Suppressor macrophage (primary cell): ENCODE data around the gene LGR4.

Experiments
- DNase-seq, 4 experiments: peaks; one replicate each; pipeline ENCODE4 v3.0.0-alpha.2; 2020 to 2022

The LGR4 gene

GRCh38 chr11:27401833-27402316, 70.7 kb downstream of the LGR4 start:
- DNase-seq: no peak

GRCh38 chr11:27401280-27401832, 71.2 kb downstream of the LGR4 start:
- no peak for DNase-seq

- DNase-seq: no peak
Observed at GRCh38 chr11:27398400-27398770, 74.2 kb downstream of the LGR4 start.

- no peak for DNase-seq
Observed at GRCh38 chr11:27397624-27398399, 74.8 kb downstream of the LGR4 start.

- DNase-seq: no peak
Observed at GRCh38 chr11:27396259-27396839, 76.2 kb downstream of the LGR4 start.

GRCh38 chr11:27395556-27396258, 76.9 kb downstream of the LGR4 start:
- DNase-seq: no peak

GRCh38 chr11:27394781-27395228, 77.8 kb downstream of the LGR4 start:
- DNase-seq: no peak

DNA sequence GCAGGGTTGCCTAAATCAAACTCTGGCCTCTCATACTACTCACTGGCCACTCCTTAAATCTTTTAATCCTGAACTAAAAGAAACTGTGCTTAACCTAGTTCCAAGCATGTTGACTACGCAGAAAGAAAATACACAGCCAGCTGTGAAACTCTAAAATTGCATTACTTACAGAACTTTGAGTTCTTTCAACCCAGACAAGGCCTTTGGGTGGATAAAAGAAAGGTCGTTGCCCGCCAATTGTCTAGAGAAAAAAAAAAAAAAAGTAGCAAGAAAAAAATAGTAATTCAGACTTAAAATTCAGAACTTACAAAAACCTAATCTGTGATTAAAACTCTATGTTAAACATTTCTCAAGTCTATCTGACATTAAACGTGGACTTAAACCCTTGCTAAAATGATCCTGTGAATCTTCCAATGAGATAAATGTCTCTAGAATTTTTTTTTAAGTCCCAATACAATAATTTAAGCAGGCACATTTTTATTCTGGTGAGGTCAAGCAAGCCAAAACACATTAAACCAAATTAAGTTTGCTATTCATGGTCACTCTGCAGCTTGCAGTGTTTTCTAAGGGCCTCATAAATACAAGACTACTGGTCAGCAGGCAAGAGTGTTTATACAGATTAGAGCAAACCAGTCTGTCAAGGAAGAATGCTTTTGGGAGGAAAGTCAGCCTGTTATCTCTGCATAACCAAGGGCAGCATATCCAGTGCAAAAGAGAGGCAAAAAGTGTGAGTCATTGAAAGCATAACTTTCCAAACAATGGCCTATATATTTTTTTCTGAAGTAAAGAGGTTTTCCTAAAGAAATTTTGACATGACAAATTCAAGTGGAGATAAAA, 80.1 kb downstream of the LGR4 start:
- no peak for DNase-seq

- DNase-seq: no peak
Observed at GRCh38 chr11:27391331-27392015, 81.1 kb downstream of the LGR4 start.

DNA sequence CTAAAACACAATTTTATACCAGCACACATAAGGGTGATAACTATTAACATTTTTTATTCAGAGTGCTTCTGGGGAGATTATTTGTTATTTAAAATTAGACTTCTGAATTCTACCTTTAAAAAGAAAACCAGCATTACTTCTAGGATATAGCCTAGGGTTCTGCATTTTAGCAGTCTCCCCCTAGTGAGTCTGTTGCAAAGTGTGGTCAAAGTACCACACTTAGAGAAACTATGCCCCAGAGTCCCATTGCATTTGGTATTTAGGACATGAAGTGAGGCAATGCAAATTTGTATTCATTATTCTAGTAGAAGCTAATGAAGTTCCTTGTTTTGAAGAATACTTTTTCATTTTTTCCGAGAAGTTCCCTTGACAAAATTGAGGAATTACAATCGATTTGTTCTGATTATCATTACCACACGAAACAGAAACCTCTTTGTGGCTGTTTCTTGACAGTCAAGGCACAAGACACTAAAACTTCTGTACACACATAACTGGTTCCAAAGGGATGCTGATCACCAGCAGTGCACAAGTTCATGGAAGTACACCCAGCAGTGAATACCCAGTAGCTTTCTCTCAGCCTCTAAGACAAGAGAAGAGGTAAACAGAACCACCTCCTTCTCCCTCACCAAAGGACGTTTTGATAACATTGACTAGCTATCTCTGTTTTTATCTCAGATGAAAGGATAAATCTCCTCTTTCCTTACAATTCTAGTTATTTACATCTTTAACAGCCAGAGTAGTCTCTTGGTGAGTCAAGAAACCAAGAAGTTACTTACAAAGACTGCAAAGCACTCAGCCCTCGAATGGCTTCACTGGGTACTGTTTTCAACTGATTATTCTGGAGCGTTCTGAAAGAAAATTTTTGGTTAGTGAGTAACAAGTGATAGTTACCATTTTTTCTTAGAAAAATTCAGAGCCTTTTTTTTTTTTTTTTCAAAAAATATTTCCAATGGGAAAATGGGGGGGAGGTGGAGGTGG, 82.0 kb downstream of the LGR4 start:
- DNase-seq: no peak

- no peak for DNase-seq
Observed at GRCh38 chr11:27388869-27389268, 83.7 kb downstream of the LGR4 start.

- no peak for DNase-seq
Observed at GRCh38 chr11:27388001-27388400, 84.6 kb downstream of the LGR4 start.

- DNase-seq: no peak
Observed at GRCh38 chr11:27387362-27387761, 85.2 kb downstream of the LGR4 start.

GRCh38 chr11:27386181-27386845, 86.3 kb downstream of the LGR4 start:
- DNase-seq: no peak

DNA sequence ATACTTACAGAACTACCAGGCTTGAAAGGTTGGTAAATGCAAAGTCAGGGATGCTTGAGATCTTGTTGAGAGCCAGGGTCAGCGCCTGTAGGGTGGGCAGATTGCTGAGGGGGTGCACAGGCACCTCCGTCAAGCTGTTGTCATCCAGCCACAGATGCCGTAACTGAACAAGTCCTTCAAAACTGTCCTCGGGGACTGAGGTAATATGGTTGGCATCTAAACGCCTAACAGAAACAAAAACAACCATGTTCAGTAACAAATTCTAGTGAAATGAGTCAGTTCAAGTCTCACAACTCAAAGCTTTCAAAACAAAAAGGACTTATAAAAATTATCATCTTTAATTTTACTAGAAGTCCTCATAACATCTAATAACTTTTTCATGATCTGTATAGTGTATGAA, 87.3 kb downstream of the LGR4 start:
- no peak for DNase-seq

DNA sequence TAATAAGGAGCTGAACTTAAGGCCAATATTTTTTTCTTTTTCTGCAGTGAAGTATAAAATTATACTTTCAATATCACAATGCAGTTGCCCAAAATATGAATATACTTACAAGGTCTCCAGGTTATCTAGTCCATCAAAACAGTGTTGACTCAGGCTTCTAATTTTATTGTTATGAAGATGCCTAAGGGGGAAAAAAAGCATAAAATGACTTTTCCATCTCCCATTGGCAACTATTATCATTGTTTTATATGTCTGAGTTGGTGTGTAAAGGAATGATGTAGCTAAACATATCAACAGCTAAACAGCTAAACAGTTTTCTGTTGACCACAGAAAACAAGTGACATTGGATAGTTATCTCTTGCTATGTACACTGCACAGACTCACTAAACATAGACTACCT, 88.4 kb downstream of the LGR4 start:
- no peak for DNase-seq

GRCh38 chr11:27383645-27384044, 88.9 kb downstream of the LGR4 start:
- no peak for DNase-seq

DNA sequence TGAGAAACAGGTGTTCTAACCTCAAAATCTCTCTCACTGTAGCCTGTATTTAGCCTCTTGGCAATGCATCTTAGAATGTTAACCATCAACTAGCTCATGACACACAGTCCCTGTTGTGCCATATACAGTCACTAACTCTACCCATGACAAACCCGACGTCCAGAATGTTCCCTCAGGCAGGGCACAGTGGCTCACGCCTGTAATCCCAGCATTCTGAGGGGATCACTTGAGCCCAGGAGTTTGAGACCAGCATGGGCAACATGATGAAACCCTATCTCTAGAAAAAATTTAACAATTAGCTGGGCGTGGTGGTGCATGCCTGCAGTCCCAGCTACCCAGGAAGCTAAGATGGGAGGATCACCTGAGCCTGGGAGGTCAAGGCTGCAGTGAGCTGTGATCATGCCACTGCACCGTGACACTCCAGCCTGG, 91.3 kb downstream of the LGR4 start:
- DNase-seq: no peak

DNA sequence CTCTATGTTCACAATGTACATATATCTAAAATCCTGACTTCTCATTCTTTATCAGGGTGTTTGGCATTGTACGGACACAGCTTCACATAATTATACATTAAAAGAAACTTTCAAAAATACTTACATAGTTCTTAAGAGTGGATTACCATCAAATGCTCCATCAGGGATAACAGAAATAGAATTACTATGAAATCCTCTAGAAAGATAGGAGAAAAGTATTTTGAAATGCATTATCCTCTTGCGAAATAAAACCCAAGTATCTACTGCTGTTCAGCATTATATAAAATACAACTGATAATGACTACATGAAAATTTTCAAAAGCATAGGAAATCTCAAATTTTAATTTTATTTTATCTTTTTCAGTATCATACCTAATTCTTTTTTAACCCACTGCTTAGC, 91.8 kb downstream of the LGR4 start:
- no peak for DNase-seq

- DNase-seq: no peak
Observed at GRCh38 chr11:27379449-27379848, 93.1 kb downstream of the LGR4 start.
